Activated T-helper 17 cell treated with anti-CD3 and anti-CD28 coated beads, Interleukin-2, amount 50 U/mL, for 72 hours (primary cell): ENCODE data around the gene LRRC45. TPM values are rescaled to one million over a fixed set of nuclear protein-coding genes. Genes with fewer than 3 reads are reported as not detected.
A peak's percentile ranks its signal among the peaks of the same experiment; 100 is the strongest.

Experiments used
- ATAC-seq: fragments of 150-1000 bp; cut with Tn5 transposase; replicated peaks from 2 replicates; pipeline ENCODE4 v1.10.0; 2021; ENCODE audit warnings: mild to moderate bottlenecking, moderate library complexity
- H3K27ac Mint-ChIP-seq: one replicate; pipeline ENCODE4 v1.8.0; 2022; ENCODE audit warnings: mixed read lengths
- H3K27me3 Mint-ChIP-seq: one replicate; pipeline ENCODE4 v1.8.0; 2022; ENCODE audit warnings: mixed read lengths
- H3K36me3 Mint-ChIP-seq: one replicate; pipeline ENCODE4 v1.8.0; 2022; ENCODE audit warnings: low read depth, mild to moderate bottlenecking, mixed read lengths
- H3K4me1 Mint-ChIP-seq: one replicate; pipeline ENCODE4 v1.8.0; 2022; ENCODE audit warnings: mixed read lengths
- H3K4me3 Mint-ChIP-seq: one replicate; pipeline ENCODE4 v1.8.0; 2022; ENCODE audit warnings: mild to moderate bottlenecking, mixed read lengths
- H3K9me3 Mint-ChIP-seq: one replicate; pipeline ENCODE4 v1.8.0; 2022; ENCODE audit warnings: mixed read lengths
- total RNA-seq, 2 donors: library from RNA; stranded (reverse); gene quantifications; one replicate each; pipeline ENCODE4 v1.2.3, GENCODE V29; 2022

LRRC45 gene
- total RNA-seq, 2 donors from 2014 or later, result 14.0 to 23.9 TPM

GRCh38 chr17:82029391-82029790 lies 6.3 kb downstream of the LRRC45 start:
- no peaks in the 10 kb centered on the region for H3K36me3 Mint-ChIP-seq
- no peak for ATAC-seq
- peaks cover 4% of the 10 kb centered on the region for H3K4me1 Mint-ChIP-seq
- no peak overlapping the region for H3K27ac Mint-ChIP-seq
- H3K27me3 Mint-ChIP-seq, result no peaks in the 10 kb centered on the region
- peak overlapping the region; percentile 60 for H3K4me3 Mint-ChIP-seq
- no peaks in the 10 kb centered on the region for H3K9me3 Mint-ChIP-seq

GRCh38 chr17:82029990-82030469 lies 6.9 kb downstream of the LRRC45 start:
- no peaks in the 10 kb centered on the region for H3K9me3 Mint-ChIP-seq
- H3K4me1 Mint-ChIP-seq, result peaks cover 4% of the 10 kb centered on the region
- no peaks in the 10 kb centered on the region for H3K27me3 Mint-ChIP-seq
- H3K4me3 Mint-ChIP-seq, result peak overlapping the region; percentile 73
- H3K36me3 Mint-ChIP-seq, result no peaks in the 10 kb centered on the region
- peak; percentile 1 for ATAC-seq
- no peak overlapping the region for H3K27ac Mint-ChIP-seq

- Mint-ChIP-seq H3K4me3 (peak overlapping the region; percentile 73), H3K36me3 (no peaks in the 10 kb centered on the region), H3K27ac (no peak overlapping the region), H3K9me3 (no peaks in the 10 kb centered on the region), H3K27me3 (no peaks in the 10 kb centered on the region), H3K4me1 (peaks cover 8% of the 10 kb centered on the region)
- peak; percentile 83 for ATAC-seq
Observed at GRCh38 chr17:82030470-82031302, 7.6 kb downstream of the LRRC45 start.

GRCh38 chr17:82031303-82031884 lies 8.3 kb downstream of the LRRC45 start, which contains the start of gene RAC3:
Gene RAC3, plus strand, starts transcription at chr17:82031678. Its CDS starts 84 bp downstream, at chr17:82031762.
- Mint-ChIP-seq H3K4me1 (peaks cover 8% of the 10 kb centered on the region), H3K9me3 (no peaks in the 10 kb centered on the region)
- ATAC-seq, result peak; percentile 21

DNA sequence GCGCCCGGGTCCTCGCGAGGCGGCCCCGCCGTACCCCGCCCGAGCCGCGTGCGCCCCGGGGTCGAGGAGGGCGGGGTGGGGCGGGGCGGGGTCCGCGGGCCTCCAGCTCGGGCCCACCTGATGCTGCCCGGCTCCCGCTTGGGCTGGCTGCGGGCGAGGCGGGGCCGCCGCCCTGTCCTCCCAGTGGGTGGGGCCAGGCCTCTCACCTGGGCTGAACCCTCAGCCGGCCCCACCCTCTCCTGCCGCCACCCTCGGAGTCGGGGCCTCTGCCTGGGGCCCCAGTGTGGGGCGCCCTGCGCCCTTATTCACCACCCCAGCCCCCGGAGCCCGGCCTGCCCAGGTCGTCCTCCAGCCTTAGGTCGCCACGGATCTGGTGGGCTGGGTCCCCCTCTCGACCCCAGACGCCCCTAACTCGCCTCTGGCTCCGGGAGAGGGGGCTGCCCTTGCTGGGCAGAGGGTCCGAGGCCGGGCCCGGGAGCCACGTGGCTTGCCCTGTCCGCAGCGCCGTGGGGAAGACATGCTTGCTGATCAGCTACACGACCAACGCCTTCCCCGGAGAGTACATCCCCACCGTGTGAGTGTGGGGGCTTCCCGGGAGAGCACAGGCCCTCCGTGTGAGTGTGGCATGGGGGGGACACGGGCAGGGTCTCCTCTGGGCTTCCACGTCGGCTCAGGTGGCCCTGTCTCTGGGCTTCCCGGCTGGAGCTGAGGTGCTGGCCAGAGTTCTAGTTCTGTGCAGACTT lies 9.0 kb downstream of the LRRC45 start:
- Mint-ChIP-seq H3K9me3 (no peaks in the 10 kb centered on the region), H3K4me3 (peak overlapping the region; percentile 36), H3K36me3 (no peaks in the 10 kb centered on the region), H3K27me3 (no peaks in the 10 kb centered on the region), H3K27ac (no peak overlapping the region), H3K4me1 (peaks cover 8% of the 10 kb centered on the region)
- peak; percentile 61 for ATAC-seq

More at GRCh38 chr17:82031303-82031884, 8.3 kb downstream of the LRRC45 start, which contains the start of gene RAC3:
- Mint-ChIP-seq H3K4me3 (peak within 1 kb of the TSS; percentile 73), H3K27ac (no peak within 1 kb of the TSS), H3K27me3 (no peaks in the 10 kb centered on the region), H3K36me3 (no peaks in the 10 kb centered on the region)

- no peak overlapping the region for H3K4me3 Mint-ChIP-seq
- H3K27me3 Mint-ChIP-seq, result no peaks in the 10 kb centered on the region
- no peaks in the 10 kb centered on the region for H3K9me3 Mint-ChIP-seq
- peaks cover 14% of the 10 kb centered on the region for H3K4me1 Mint-ChIP-seq
- no peak overlapping the region for H3K27ac Mint-ChIP-seq
- no peak for ATAC-seq
- no peaks in the 10 kb centered on the region for H3K36me3 Mint-ChIP-seq
Observed at GRCh38 chr17:82033359-82034085, 10.4 kb downstream of the LRRC45 start.

- H3K27me3 Mint-ChIP-seq, result no peaks in the 10 kb centered on the region
- peak overlapping the region; percentile 87 for H3K4me3 Mint-ChIP-seq
- no peaks in the 10 kb centered on the region for H3K36me3 Mint-ChIP-seq
- ATAC-seq, result no peak
- peaks cover 18% of the 10 kb centered on the region for H3K4me1 Mint-ChIP-seq
- H3K9me3 Mint-ChIP-seq, result no peaks in the 10 kb centered on the region
- H3K27ac Mint-ChIP-seq, result no peak overlapping the region
Observed at GRCh38 chr17:82034371-82035011, 11.4 kb downstream of the LRRC45 start.

GRCh38 chr17:82035488-82035887 lies 12.4 kb downstream of the LRRC45 start:
- Mint-ChIP-seq H3K27me3 (no peaks in the 10 kb centered on the region), H3K9me3 (no peaks in the 10 kb centered on the region), H3K27ac (no peak overlapping the region), H3K36me3 (no peaks in the 10 kb centered on the region), H3K4me1 (peaks cover 15% of the 10 kb centered on the region), H3K4me3 (peak overlapping the region; percentile 87)
- no peak for ATAC-seq

GRCh38 chr17:82035956-82036633 lies 13.0 kb downstream of the LRRC45 start:
- no peak for ATAC-seq
- no peaks in the 10 kb centered on the region for H3K27me3 Mint-ChIP-seq
- H3K4me1 Mint-ChIP-seq, result peaks cover 15% of the 10 kb centered on the region
- no peak overlapping the region for H3K27ac Mint-ChIP-seq
- no peaks in the 10 kb centered on the region for H3K9me3 Mint-ChIP-seq
- no peaks in the 10 kb centered on the region for H3K36me3 Mint-ChIP-seq
- H3K4me3 Mint-ChIP-seq, result peak overlapping the region; percentile 87

DNA sequence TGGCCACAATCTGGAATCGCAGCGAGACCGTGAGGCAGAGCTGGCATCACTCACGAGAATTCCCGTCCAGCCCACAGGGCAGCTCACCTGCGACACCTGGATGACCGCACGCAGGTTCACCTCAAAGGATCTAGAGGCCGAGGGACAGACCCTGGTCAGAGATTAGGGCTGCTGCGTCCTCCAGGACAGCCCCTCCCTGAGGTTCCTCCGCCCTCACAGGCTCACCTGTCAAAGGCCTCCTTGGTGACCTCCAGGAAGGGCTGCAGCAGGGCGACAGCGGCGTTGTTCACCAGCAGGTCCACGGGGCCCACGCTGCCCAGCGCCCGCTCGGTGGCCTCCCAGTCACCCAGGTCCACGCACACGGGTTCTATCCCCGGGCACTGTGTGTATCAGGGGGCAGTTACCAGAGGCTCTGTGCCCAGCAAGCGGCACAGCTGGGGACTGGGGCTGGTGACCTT lies 13.6 kb downstream of the LRRC45 start:
- Mint-ChIP-seq H3K27me3 (no peaks in the 10 kb centered on the region), H3K4me1 (peaks cover 15% of the 10 kb centered on the region), H3K4me3 (peak overlapping the region; percentile 87), H3K9me3 (no peaks in the 10 kb centered on the region), H3K27ac (no peak overlapping the region), H3K36me3 (no peaks in the 10 kb centered on the region)
- no peak for ATAC-seq

DNA sequence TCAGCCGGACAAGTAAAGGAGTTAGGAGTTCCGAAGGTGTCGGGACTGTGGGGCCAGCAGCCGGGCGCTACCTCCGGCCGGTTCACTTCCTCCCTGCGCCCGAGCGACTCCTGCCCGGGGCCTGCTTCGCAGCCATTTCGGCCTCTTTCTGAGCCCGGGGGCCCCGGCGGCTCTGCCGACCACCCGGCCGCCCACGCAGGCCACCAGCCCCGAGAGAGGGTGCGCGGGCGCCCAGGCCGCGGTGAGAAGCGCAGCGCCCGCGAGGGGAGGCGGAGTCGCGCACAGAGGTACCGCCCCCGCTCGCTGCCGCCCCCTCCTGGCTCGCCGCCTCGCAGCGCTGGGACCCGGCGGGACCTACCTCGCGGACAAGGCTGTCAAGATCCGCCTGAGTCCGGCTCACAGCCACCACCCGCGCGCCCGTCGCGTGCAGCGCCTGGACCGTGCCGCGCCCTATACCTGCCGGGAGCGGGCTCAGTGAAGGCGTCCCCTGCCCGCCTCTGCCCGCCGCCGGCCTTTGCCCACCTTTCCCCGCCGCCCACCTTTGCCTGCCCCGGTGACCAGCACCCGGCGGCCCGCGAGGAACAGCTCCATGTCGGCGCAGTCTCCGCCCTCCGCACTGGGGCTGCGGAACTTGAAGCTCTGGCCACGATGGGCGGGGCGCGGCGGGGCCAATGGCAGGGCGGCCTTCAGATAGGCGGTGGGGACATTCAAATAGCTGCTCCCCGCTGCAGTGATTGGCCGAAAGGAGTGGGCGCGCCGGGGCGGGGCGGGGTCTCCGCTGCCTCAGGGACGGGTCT lies 14.2 kb downstream of the LRRC45 start, which contains the start of gene DCXR:
DCXR (minus strand) TSS at position 606 of the 797 bp plus-strand sequence; CDS start at position 591, 15 bp downstream.
- H3K27me3 Mint-ChIP-seq, result no peaks in the 10 kb centered on the region
- ATAC-seq, result peak; percentile 98
- H3K4me1 Mint-ChIP-seq, result peaks cover 15% of the 10 kb centered on the region
- H3K36me3 Mint-ChIP-seq, result no peaks in the 10 kb centered on the region
- peak within 1 kb of the TSS; percentile 64 for H3K27ac Mint-ChIP-seq
- H3K4me3 Mint-ChIP-seq, result peak within 1 kb of the TSS; percentile 87
- H3K9me3 Mint-ChIP-seq, result no peaks in the 10 kb centered on the region

DNA sequence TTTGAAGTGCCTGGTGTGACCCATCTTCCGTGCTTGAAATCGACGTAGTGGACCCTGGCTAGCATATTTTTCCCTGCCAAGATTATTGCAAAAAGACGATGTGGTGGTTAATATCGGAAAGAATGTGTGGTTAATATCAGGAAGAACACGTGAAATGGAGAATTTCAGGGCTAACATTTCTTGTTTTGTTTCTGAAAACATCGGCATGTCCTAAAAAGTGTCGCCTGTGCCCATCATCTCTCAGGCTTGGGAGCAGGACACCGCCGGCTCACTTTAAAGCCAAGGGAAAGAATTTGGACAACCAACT lies 14.7 kb downstream of the LRRC45 start:
- H3K27ac Mint-ChIP-seq, result peak overlapping the region; percentile 64
- ATAC-seq, result no peak
- no peaks in the 10 kb centered on the region for H3K36me3 Mint-ChIP-seq
- peak overlapping the region; percentile 87 for H3K4me3 Mint-ChIP-seq
- no peaks in the 10 kb centered on the region for H3K27me3 Mint-ChIP-seq
- peaks cover 15% of the 10 kb centered on the region for H3K4me1 Mint-ChIP-seq
- no peaks in the 10 kb centered on the region for H3K9me3 Mint-ChIP-seq
